ENCODE results near the gene EPB41L2.
"Not testable (repeated sequence)": the region's sequence is repeated elsewhere in the genome, so short reads cannot be mapped to it uniquely, and the experiment has no call there.

The EPB41L2 gene

GRCh38 chr6:131033631-131034030 is 29.4 kb downstream of the EPB41L2 start:
- peak; percentile 21 for FAIRE-seq

GRCh38 chr6:131029626-131030297 is 33.3 kb downstream of the EPB41L2 start:
- no peak for FAIRE-seq

GRCh38 chr6:131027326-131027725 is 35.7 kb downstream of the EPB41L2 start:
- no peak for FAIRE-seq

GRCh38 chr6:131026243-131026642 is 36.8 kb downstream of the EPB41L2 start:
- no peak for FAIRE-seq

GRCh38 chr6:131024565-131024964 is 38.5 kb downstream of the EPB41L2 start:
- FAIRE-seq, result no peak

GRCh38 chr6:131023834-131024504 is 39.1 kb downstream of the EPB41L2 start:
- no peak for FAIRE-seq

- no peak for FAIRE-seq
Observed at GRCh38 chr6:131022691-131023090, 40.4 kb downstream of the EPB41L2 start.

- FAIRE-seq, result no peak
Observed at GRCh38 chr6:131017962-131018361, 45.1 kb downstream of the EPB41L2 start.

- no peak for FAIRE-seq
Observed at GRCh38 chr6:131015630-131016263, 47.3 kb downstream of the EPB41L2 start.

GRCh38 chr6:131015025-131015591 is 47.9 kb downstream of the EPB41L2 start:
- peak; percentile 91 for FAIRE-seq

- no peak for FAIRE-seq
Observed at GRCh38 chr6:131014080-131014776, 48.8 kb downstream of the EPB41L2 start.

- FAIRE-seq, result peak; percentile 60
Observed at GRCh38 chr6:131013495-131013894, 49.5 kb downstream of the EPB41L2 start.

GRCh38 chr6:131009790-131010189 is 53.3 kb downstream of the EPB41L2 start:
- FAIRE-seq, result no peak

- FAIRE-seq, result not testable (repeated sequence)
Observed at GRCh38 chr6:131008965-131009364, 54.1 kb downstream of the EPB41L2 start.

GRCh38 chr6:131007964-131008363 is 55.1 kb downstream of the EPB41L2 start:
- FAIRE-seq, result not testable (repeated sequence)

GRCh38 chr6:131007286-131007685 is 55.8 kb downstream of the EPB41L2 start:
- no peak for FAIRE-seq

GRCh38 chr6:131005439-131006016 is 57.5 kb downstream of the EPB41L2 start:
- FAIRE-seq, result no peak

GRCh38 chr6:131004936-131005335 is 58.1 kb downstream of the EPB41L2 start:
- FAIRE-seq, result no peak

- no peak for FAIRE-seq
Observed at GRCh38 chr6:131004387-131004755, 58.7 kb downstream of the EPB41L2 start.

- FAIRE-seq, result no peak
Observed at GRCh38 chr6:131003488-131004386, 59.3 kb downstream of the EPB41L2 start.

- FAIRE-seq, result no peak
Observed at GRCh38 chr6:131002661-131002980, 60.4 kb downstream of the EPB41L2 start.

All from endometrium (tissue), 2 donors.